Islet precursor cell (in vitro differentiated cells): ENCODE measurements around the gene S100A7A.
A peak's percentile ranks its signal among the peaks of the same experiment; 100 is the strongest.

Source experiments
- DNase-seq: peaks from one replicate; pipeline ENCODE4 v3.0.0-alpha.2; 2018

Gene S100A7A

DNA sequence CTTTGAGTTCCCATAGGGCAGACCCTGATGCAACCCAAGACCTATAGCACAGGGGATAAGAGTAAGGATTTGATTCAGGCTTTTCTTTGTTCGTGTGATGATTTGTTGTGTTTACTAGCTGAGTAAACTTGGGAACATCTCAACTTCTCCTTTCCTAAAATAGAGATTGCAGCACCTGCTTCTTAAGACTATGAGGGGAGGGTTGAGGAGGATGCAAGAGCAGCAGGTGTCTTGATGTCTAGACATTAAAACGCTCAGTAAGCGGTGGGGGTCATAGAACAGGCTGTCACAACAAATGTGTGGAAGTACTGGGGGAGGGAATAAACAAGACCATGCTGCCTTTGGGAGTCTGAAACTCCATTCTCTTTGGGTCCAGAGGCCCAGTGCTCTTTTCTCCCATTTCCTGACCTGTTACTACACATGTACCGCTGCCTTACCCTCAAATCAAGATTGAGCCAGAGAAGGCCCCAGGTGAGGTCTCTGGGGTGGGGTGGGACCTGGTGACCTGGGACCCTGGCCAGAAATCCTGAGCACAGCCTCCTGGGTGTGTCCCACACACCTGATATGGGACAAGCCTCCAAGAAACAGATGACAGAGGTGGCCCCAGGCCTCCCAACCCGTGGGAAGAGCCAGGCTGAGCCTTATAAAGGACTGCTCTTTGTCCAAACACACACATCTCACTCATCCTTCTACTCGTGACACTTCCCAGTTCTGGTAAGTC, at the start of gene S100A7A:
S100A7A (plus strand) TSS at position 671 of the 721 bp plus-strand sequence. CDS start 1,563 bp downstream, outside the sequence.
- DNase-seq = peak; percentile 40

DNA sequence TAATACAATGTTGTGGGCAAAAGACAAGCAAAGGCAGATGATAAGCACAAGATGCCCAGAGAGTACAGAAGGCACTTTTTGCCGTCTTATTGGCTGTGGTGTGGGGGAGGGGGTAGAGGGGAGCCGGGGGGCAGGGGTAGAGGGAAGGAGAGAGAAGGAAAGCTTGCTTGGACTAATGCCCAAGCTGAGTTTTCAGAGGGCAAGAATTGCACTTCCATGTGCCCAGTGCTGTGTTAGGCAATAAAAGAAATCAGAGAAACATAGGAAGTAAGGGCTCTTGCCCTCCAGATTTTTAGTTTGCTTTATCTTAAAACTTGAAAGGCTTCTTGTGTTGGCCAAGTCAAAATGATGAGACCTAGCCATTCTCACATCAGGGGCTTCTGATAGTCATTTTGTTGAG, 49.2 kb upstream of the S100A7A start:
- DNase-seq = peak; percentile 19

DNA sequence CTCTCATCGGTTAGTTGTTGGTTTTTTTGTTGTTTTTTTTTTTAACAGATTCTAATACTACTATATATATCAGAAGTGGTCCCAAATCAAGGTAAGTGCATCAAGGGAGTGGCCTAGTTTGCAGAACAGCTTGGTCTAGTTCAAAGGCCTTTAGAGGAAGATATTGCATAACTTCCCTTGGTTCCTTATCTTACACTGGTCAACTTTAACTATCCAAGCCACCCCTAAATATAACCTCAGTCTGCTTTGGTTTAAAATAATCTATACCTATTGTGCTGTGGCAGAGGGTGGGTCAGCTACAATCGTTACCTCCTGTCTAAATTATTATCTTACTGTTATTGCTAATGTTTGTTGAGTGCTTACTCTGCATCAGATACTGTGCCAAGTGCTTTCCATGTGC, 47.8 kb upstream of the S100A7A start:
- no peak for DNase-seq

DNA sequence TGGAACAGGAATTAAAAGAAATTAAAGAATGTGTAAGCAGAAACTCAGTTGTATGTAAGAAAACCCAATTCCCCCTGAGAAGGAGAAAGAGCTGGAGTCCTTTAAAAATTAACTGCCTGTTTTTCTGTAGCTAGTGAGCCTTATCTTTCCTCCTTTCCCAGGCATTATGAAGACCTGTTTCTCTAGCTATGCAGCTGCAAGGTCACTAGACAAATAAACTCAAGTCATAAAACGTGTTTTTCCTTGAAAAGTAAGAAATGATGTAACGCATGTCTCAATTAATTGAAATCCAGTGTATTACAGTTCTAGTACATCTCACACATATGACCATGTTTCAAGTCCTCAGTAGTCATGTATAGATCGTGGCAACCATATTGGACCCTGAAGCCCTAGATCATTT, 46.2 kb upstream of the S100A7A start:
- DNase-seq = no peak

DNA sequence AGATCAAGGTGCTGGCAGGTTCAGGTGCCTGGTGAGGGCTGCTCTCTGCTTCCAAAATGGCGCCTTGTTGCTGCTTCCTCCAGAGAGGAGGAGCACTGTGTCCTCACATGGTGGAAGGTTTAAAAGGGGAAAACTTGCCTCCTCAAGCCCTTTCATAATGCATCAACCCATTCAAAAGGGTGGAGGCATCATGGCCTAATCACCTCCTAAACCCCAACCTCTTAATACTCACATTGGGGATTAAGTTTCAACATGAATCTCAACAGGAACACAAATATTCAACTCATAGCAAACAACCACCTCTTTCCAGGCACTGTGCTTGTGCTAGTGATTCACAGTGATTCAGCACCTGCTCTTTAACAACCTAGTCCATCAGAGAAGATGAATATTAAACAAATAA, 45.1 kb upstream of the S100A7A start:
- DNase-seq = peak; percentile 22

DNA sequence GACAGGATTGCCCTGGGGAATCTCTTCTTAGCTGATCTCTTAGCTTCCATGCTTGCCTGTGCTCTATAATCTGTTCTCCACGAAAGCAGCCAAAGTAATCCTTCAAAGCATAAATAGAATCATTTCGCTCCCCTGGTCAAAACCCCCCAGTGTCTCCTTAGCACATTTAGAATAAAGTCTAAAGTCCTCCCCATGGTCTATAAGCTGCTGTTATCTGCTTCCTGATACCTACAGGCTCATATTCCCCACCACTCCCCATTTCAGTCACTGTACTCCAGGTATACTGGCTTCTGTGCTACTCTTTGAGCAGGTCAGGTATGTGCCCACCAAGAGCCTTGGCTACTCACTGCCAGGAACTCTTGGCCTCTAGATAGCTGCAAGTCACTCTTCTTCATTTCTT, 43.7 kb upstream of the S100A7A start:
- DNase-seq = peak; percentile 4

DNA sequence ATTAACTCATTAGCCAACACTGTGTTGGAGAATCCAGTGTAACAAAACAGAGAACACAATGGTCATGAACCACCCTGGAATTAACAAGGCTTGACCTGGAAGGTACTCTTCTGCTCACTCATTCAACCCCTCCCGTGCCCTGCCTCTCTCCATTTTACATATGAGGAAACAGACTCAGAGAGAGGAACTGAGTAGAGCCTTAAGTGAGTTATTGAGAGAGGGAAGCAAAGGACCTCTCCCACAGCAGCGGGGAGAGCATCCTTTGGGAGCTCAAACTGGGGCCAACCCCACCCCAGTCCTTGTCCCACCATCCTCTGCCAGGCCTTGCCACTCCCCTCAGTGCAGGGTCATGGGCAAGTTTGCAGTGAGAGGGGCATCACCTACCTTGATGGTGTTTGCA, 42.2 kb upstream of the S100A7A start:
- DNase-seq = peak; percentile 30

DNA sequence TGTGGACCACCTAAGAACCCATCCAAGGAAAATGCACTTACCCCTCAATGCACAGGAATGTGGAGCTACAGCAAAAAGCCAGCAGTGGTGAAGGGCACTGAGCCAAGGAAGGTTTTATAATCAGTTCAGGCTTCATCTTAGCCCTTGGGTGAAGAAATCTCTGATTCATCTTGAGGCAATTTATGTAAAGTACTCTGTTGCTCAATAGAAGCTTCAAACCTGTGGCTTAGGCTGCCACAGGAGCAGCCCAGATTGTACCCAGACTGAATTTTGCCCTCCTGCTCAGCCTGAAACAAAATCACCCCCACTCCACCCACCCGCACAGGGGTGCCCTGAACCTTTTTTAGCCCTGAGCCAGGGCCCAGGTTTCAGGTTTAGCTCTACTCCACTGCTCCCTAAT, 40.8 kb upstream of the S100A7A start, which contains the start of gene S100A12:
S100A12 (minus strand) TSS at position 111 of the 400 bp plus-strand sequence. CDS start 1,029 bp downstream, outside the sequence.
- DNase-seq = peak; percentile 25

DNA sequence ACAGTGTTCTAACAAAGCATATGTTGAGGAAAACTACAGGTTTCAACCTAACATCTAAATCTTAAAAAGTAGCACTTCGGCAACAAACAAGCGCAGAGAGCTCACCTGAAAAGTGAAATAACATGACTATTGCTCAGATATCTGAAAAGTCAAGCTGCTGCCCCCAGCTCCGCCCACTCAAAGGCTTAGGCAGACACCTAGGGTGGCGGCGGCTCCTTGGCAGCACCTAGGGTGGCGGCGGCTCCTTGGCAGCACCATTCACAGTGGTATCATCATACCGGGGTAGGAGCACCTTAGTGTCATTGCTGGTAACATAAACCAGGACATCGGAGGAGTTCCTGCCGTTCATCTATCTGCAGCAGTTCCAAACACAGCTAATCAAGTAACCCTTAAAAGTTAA, 36.7 kb upstream of the S100A7A start:
- DNase-seq = peak; percentile 7

DNA sequence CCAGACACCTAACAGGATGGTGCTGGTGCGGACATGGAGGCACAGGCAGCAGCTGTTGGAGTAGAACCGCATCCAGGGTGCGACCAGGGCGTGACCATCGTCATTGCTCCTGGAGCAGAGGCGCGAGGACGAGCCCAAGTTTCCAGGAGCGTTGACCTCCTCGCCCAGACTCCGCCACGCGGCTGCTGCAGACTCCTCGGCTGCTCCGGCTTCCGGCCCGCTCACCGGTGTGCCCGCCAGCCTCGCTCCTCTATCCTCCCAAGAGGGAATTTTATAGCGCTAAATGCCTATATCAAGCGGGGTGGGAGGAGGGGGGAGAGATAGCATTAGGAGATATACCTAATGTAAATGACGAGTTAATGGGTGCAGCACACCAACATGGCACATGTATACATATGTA, 35.6 kb upstream of the S100A7A start:
- DNase-seq = peak; percentile 28

DNA sequence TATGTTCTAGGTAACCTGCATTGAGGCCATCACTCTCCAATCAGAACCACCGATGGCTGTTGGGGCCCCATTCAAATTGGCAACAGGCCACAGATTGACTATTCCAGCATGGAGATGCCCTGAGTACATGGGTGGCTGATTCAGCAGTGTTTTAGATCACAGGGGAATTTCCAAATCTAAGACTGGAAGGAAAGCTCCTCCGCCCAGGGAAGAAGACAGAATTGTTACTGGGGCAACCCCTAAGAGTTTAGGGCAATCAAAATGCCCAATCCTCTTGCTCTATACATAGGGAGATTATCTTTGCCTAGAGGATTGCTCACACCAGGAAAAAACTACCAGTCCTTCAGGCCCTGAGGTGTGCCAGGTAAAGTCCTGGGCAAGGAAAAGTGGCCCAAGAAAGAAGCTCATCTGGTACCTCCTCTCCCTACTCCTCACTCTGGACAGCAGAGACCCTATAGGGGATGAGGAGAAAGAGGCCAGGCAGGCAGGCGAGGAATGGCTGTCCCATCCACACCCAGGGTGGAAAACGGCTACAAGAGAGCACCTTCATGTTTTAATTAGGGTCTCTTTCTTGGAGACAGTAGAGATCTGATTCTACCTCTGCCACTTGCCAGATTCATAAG, 31.3 kb upstream of the S100A7A start:
- peak; percentile 22 for DNase-seq

DNA sequence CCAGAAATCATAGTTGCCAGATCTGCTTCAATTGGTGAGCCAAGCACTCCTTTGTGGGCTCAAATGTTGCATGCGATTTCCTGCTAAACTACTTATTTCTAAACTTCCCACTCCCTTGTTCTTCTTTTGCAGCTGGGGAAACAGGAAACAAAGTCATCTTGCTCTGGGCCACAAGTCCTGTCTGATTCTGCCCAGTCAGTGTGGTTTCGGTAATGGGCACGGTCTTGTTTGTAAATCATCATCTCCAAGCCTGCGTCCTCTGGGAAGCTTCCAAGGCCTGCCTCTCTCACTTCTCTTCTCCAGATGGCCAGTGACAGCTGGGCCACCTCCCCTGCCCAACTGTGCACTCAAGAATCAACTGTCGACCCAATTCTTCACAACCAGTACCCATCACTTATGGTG, 29.8 kb upstream of the S100A7A start:
- peak; percentile 18 for DNase-seq

DNA sequence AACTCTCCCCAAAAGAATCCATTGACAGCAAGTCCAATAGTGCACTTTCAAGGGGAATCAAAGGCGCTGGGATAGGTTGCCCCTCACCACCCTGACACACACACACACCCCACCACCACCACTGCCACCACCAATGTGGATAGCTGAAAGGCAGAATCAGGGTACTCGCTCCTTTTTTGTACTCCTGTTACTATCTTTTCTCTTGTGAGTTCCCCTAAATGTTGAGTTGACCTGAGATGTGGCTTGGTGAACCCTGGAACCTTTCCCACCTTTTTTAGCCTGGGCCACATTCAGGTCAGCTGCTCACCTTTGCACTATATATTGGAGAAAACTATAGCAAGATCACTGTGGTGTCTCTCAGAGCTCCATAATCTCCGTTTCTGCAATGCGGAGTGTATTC, 29.3 kb upstream of the S100A7A start:
- DNase-seq = peak; percentile 8

DNA sequence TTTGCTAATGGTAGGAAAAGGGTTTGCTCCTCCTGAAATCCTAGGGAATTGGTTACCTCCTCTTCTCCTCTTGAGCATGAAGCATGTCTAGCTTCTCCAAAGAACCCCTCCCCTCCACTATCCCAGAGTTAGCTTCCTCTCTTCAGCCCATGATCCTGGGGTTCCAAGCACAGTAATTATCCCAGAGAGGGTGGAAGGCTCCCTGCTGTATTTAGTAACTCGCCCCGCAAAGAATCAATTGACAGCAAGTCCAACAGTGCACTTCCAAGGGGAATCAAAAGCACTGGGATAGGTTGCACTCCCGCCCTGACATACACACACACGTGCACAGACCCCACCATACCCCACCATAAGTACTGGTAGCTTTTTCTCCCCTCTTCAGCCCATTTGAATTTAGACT, 28.5 kb upstream of the S100A7A start:
- DNase-seq = peak; percentile 14

DNA sequence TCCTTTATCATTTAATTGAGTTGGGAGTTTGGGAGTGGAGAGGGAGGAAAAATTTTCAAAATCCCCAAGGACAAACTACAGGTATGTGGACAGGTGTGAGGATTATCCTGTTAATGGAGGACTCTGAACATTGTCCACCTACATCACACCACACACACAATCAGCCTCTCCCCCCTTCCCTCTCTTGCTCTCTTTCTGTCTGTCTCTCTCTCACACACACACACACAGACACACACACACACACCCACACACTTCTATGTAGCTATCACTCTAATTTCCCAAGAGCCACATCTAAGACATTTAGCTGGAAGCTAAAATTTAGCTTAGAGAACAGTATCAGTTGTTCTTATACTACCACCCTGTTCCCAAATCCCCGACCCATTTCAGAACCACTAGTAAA, 26.9 kb upstream of the S100A7A start:
- DNase-seq = no peak

DNA sequence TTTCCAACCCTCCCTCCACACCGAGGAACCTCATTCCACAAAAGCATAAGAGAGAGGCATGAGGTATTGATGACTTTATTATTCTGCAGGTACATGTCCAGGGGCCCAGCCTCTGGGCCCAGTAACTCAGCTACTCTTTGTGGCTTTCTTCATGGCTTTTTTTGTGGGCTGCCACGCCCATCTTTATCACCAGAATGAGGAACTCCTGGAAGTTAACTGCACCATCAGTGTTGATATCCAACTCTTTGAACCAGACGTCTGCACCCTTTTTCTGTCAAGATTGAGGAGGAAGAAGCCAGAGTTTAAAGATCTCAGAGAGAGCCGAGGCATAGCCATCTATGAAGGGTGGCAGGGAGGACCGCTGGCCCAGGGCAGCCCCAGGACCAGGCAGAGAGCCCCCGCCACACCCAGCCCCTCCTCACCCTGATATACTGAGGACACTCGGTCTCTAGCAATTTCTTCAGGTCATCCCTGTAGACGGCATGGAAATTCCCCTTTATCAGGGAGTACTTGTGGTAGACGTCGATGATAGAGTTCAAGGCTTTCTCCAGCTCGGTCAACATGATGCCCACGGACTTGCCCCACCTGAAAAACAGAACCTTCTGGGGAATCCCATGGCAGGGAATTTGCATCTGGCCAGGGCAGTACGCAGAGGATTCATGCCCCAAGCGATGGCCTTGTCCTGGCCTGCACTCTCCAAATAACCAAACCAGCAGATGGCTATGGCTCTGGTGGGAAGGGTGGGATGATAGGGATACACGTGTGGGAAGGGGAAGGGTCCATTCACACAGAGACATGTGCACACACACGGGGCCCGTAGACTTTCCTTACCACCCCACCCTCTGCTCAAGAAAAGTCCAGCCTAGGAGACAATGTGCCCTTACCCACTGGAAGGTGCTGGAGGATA, 26.1 kb upstream of the S100A7A start:
- peak; percentile 42 for DNase-seq

DNA sequence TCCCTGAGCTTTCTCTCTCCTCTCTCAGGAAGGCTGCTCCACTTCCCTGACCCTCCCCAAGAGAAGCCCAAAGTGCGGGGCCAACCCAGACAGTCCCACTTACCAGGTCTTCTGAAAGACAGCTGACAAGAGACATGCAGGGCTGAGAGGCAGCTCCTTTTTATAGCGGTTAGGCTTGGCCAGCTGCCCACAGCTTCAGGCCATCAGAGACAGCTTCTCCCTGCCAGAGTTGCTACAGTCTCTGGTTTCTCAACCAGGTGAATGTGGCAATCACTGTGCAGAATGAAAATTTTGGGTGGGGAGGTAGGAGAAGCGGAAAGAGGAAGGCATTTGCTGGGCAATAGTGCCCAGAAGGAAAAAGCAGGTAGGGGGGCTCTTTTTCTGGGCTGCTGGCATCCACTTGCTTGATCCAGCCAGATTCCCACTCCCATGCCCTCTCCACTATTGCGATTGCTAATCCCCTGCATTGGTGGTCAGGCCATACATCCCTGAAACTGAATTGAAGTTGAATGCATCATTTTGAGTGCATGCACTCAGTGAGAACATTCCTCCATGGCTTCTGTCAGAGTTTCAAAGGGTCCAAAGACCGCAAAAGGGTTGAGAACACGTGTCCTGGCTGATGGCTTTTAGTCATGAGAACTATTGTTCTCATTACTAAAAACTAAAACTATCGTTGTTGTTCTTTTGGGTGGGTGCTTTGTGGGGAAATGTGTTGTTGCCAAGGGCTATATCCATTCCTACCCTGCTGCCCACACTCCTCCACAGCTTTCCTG, 25.2 kb upstream of the S100A7A start, which contains the start of gene S100A8:
S100A8 (minus strand) TSS at position 136 of the 773 bp plus-strand sequence. CDS start 538 bp downstream, outside the sequence.
- peak; percentile 22 for DNase-seq

DNA sequence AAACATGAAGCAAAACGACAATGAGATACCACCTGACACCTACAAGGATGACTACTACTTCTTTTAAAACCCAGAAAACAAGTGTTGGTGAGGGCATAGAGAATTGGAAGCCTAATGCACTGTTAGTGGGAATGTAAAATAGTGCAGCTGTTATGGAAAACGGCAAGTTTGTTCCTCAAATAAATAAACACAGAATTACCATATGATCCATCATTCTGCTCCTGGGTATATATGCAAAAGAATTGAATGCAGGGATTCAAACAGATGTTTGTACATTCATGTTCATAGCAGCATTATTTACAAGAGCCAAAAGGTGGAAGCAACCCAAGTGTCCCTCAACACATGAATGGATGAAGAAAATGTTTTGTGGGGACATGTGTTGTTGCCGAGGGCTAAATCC, 24.1 kb upstream of the S100A7A start:
- DNase-seq = no peak

DNA sequence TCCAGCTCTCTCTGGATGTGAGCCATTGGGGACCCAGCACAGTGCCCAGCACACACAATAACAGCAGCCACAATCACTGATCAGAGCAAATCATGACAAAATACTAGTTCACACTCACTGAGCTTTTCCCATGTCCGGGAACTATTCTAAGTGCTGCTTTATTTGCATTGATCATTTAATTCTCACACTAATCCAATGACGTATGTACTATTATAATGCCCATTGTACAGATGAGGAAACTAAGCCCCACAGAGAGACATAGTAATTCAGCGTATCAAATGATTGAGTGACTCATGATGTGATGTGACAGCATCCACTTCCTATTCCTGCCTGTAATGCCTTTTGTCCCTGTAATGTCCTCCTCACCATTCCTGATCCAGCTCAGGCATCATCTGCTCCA, 23.5 kb upstream of the S100A7A start:
- DNase-seq = no peak

DNA sequence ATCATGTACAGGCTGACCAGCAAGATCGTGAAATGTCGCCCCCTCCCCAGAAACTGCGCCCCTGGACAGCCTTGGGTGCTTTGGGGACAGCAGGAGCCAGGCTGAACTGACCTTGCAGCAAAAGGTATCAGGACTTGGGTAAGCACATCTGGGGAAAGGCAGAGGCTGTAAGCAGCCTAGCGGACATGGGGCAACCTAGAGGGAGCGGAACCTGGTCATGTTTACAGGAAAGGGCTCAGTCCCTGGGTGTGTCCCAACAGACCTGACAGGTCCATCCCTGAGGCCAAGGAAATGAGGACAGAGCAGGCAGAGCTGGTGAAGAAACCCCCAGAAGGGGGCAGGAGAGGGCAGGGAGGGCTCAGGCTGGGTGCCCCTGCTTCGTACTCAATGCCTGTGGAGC, 22.4 kb upstream of the S100A7A start:
- peak; percentile 60 for DNase-seq

DNA sequence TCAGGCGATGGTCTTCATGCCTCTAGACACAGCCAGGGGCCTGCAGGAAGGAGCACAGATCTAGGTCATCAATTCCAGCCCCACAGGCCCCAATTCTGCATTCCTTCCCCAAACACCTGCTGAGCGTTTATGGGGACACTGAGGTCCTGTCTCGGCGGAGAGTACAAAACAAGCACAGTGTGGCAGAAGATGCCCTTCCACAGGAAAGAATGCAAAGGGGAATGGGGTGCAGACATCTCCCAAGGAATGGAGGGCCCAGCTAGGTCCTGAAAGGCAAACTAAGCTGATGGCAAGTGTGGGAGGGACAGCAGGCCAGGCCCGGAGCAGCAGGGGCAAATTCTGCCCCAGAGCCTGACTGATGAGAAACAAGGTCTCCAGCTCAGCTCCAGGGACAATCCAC, 21.9 kb upstream of the S100A7A start:
- DNase-seq = peak; percentile 34

DNA sequence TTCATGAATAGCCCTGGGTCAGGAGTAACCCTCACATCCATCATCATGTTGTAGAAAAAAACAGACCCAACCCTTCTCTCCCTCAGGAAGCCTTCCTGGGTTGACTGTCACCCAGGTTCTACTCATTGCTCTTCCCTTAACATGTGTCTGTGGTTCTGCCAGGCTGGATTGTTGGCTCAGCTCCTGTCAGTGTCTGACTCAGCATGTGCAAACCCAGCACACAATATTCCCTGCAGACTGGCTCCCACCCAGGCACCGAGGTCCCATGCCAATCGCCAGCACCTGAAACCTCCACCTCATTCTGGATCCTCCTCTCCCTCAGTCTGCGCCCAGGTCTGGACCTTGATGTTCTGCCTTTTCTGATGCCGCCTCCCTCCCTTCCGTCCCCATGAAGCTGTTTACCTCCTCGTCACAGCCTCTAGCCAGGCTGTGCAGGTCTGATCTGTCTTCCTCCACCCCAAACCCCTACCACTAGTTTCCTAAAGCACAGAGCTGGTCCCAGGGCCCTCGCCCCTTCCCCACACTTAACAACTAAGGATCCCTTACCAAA, 21.1 kb upstream of the S100A7A start:
- peak; percentile 43 for DNase-seq
